A549 treated with Mapracorat at 1 μM for 4 hours (cell line): ENCODE measurements around the gene TBC1D12. TPM values are rescaled to one million over a fixed set of nuclear protein-coding genes. Genes with fewer than 3 reads are reported as not detected.

Experiments used
- total RNA-seq: library from RNA; stranded (reverse); fragments of 200-300 nt; extraction: Qiagen RNA extraction; gene quantifications from 5 replicates; pipeline ENCODE4 v1.2.3, GENCODE V29; 2022

TBC1D12 gene
- 5.1 to 6.5 TPM (median 5.6 TPM) in 5 replicates for total RNA-seq

GRCh38 chr10:94402204-94402842, at the start of gene TBC1D12:
TBC1D12 (plus strand) TSS chr10:94402541; CDS start chr10:94402614, 73 bp downstream.

GRCh38 chr10:94362360-94363250, 39.7 kb upstream of the TBC1D12 start, which contains the start of gene NOC3L:
NOC3L (minus strand) TSS chr10:94362939; CDS start chr10:94362838, 101 bp downstream.

GRCh38 chr10:94545391-94546048, 143.2 kb downstream of the TBC1D12 start, which contains the start of gene HELLS:
HELLS (plus strand) TSS chr10:94545788; CDS start chr10:94545922, 134 bp downstream.

Other genes starting within 250 kb of the TBC1D12 start
- gene NOC3L, start 39.6 kb upstream of the TBC1D12 start, total RNA-seq = 17.4 to 23.1 TPM (median 21.2 TPM) in 5 replicates
- gene HELLS, start 143.2 kb downstream of the TBC1D12 start, total RNA-seq = 22.9 to 28.9 TPM (median 23.8 TPM) in 5 replicates